Upper lobe of left lung (tissue), 6 donors: Measurements from ENCODE around the gene MGAT5B. TPM values are rescaled to one million over a fixed set of nuclear protein-coding genes. Genes with fewer than 3 reads are reported as not detected.
A peak's percentile ranks its signal among the peaks of the same experiment; 100 is the strongest.

Experiments
- ATAC-seq, 2 donors: fragments of 200-7000 bp; cut with Tn5 transposase; one replicate each; pipeline ENCODE4 v1.9.1; 2022; ENCODE audit warnings: mild to moderate bottlenecking in 2 of 2, moderate library complexity in 2 of 2; ENCODE audit not compliant: low FRiP score in 2 of 2
- DNase-seq, 2 donors: peaks; one replicate each; pipeline ENCODE4 v3.0.0-alpha.2; 2019 to 2020
- H3K27ac ChIP-seq, 4 donors: fragments of 200-600 bp; sonication (generic); one replicate each; pipeline ENCODE4 v1.5.1; 2016 to 2019
- H3K27me3 ChIP-seq, 4 donors: fragments of 200-600 bp; sonication (generic); one replicate each; pipeline ENCODE4 v1.5.1; 2017 to 2019
- H3K36me3 ChIP-seq, 4 donors: fragments of 200-600 bp; sonication (generic); one replicate each; pipeline ENCODE4 v1.5.1; 2016 to 2019
- H3K4me1 ChIP-seq, 4 donors: fragments of 200-600 bp; sonication (generic); one replicate each; pipeline ENCODE4 v1.5.1; 2018 to 2019
- H3K4me3 ChIP-seq, 4 donors: fragments of 200-600 bp; sonication (generic); one replicate each; pipeline ENCODE4 v1.5.1; 2017 to 2019; ENCODE audit warnings: mild to moderate bottlenecking in 2 of 4, moderate library complexity in 1 of 4
- H3K9me3 ChIP-seq, 4 donors: fragments of 200-600 bp; sonication (generic); one replicate each; pipeline ENCODE4 v1.5.1; 2018 to 2019
- CTCF ChIP-seq, 6 experiments: fragments of 450-650 bp in 4 of 6; fragments of 200-600 bp in 2 of 6; sonication (generic) in 2 of 6; IDR thresholded peaks; one replicate each; pipeline ENCODE4 v1.5.1; 2016 to 2019; ENCODE audit warnings: antibody characterized with exemption in 6 of 6
- EP300 ChIP-seq, 4 donors: sonication (generic); formaldehyde crosslinking; IDR thresholded peaks; one replicate each; pipeline ENCODE4 v1.5.1; 2017; ENCODE audit warnings: antibody characterized with exemption in 4 of 4, control low read depth in 2 of 4
- POLR2A ChIP-seq, 4 donors: fragments of 450-650 bp; IDR thresholded peaks; one replicate each; pipeline ENCODE4 v1.5.1; 2016 to 2017; ENCODE audit warnings: antibody characterized with exemption in 4 of 4, mild to moderate bottlenecking in 2 of 4
- POLR2AphosphoS5 ChIP-seq, 2 donors: sonication (generic); formaldehyde crosslinking; IDR thresholded peaks; one replicate each; pipeline ENCODE4 v1.5.1; 2017; ENCODE audit warnings: antibody characterized with exemption in 2 of 2
- WGBS, 2 donors: methylation state at CpG; one replicate each; pipeline ENCODE4 v1.1.5; 2017 to 2018; 5-methylcytosine and 5-hydroxymethylcytosine counted together
- total RNA-seq, 6 donors: library from RNA; depleted of rRNA in 4 of 6; stranded (reverse); fragments of >200 nt in 4 of 6; gene quantifications; one replicate each; pipeline versions ENCODE4 v1.1.0 to v1.2.1, GENCODE V29; 2016 to 2021
- donor health status: DM: no; HTN: no; CAD: no; lungs with moderate emphysema.
- donor health status: DM: no; HTN: yes; CAD: no; lungs with severe emphysema.

MGAT5B gene
- total RNA-seq, 6 donors from 2014 or later, result 0.20 to 3.0 (median 0.83) TPM

GRCh38 chr17:76912421-76913164 lies 44.4 kb downstream of the MGAT5B start:
- peak in 1 of 2 donors; percentile 54 for DNase-seq
- Histone ChIP-seq H3K27me3 (peaks cover 0 to 2% (median 0%) of the 10 kb centered on the region in 4 donors), H3K36me3 (no peaks in the 10 kb centered on the region), H3K9me3 (no peaks in the 10 kb centered on the region), H3K4me3 (no peak overlapping the region), H3K27ac (no peak overlapping the region), H3K4me1 (peaks cover 0 to 4% (median 0%) of the 10 kb centered on the region in 4 donors)
- ATAC-seq, result no peak
- WGBS, 2 donors, result 92 to 94% methylated on average over 22 to 28 of the region's 28 CpGs
- TF ChIP-seq CTCF (IDR thresholded peaks at IDR 0.05) (no peak), POLR2A (IDR thresholded peaks at IDR 0.05) (no peak), POLR2AphosphoS5 (IDR thresholded peaks at IDR 0.05) (no peak), EP300 (IDR thresholded peaks at IDR 0.05) (no peak)

- Histone ChIP-seq H3K27me3 (peaks cover 0 to 2% (median 0%) of the 10 kb centered on the region in 4 donors), H3K9me3 (no peaks in the 10 kb centered on the region), H3K36me3 (no peaks in the 10 kb centered on the region), H3K4me3 (no peak overlapping the region), H3K4me1 (peaks cover 0 to 4% (median 0%) of the 10 kb centered on the region in 4 donors), H3K27ac (no peak overlapping the region)
- TF ChIP-seq POLR2A (IDR thresholded peaks at IDR 0.05) (no peak), CTCF (IDR thresholded peaks at IDR 0.05) (no peak), EP300 (IDR thresholded peaks at IDR 0.05) (no peak), POLR2AphosphoS5 (IDR thresholded peaks at IDR 0.05) (no peak)
- DNase-seq (no peak), ATAC-seq (no peak)
- 49 to 65% methylated on average over 6 of the region's 6 CpGs for WGBS, 2 donors
Observed at GRCh38 chr17:76914937-76915336, 46.7 kb downstream of the MGAT5B start.

- Histone ChIP-seq H3K27ac (no peak overlapping the region), H3K4me3 (no peak overlapping the region), H3K27me3 (peaks cover 0 to 2% (median 0%) of the 10 kb centered on the region in 4 donors), H3K36me3 (no peaks in the 10 kb centered on the region), H3K9me3 (no peaks in the 10 kb centered on the region), H3K4me1 (peaks cover 0 to 4% (median 0%) of the 10 kb centered on the region in 4 donors)
- peak in 1 of 2 donors; percentile 73 for DNase-seq
- WGBS, 2 donors, result 84 to 89% methylated on average over 24 to 25 of the region's 28 CpGs
- no peak for ATAC-seq
- no peak for TF ChIP-seq POLR2A (IDR thresholded peaks at IDR 0.05)
- no peak for TF ChIP-seq CTCF (IDR thresholded peaks at IDR 0.05)
Observed at GRCh38 chr17:76915840-76916510, 47.8 kb downstream of the MGAT5B start.

GRCh38 chr17:76917829-76918228 lies 49.6 kb downstream of the MGAT5B start:
- WGBS, 2 donors, result 66 to 73% methylated on average over 12 to 15 of the region's 15 CpGs
- TF ChIP-seq POLR2A (IDR thresholded peaks at IDR 0.05), result no peak
- no peak for TF ChIP-seq EP300 (IDR thresholded peaks at IDR 0.05)
- no peak for TF ChIP-seq CTCF (IDR thresholded peaks at IDR 0.05)
- no peak for TF ChIP-seq POLR2AphosphoS5 (IDR thresholded peaks at IDR 0.05)
- H3K9me3 ChIP-seq, result no peaks in the 10 kb centered on the region
- no peaks in the 10 kb centered on the region for H3K36me3 ChIP-seq
- ATAC-seq (no peak), DNase-seq (peak in 1 of 2 donors; percentile 43)
- H3K27me3 ChIP-seq, result peaks cover 0 to 2% (median 0%) of the 10 kb centered on the region in 4 donors
- no peak overlapping the region for H3K4me3 ChIP-seq
- no peak overlapping the region for H3K27ac ChIP-seq
- peaks cover 0 to 4% (median 0%) of the 10 kb centered on the region in 4 donors for H3K4me1 ChIP-seq
